SK-N-SH treated with all-trans-retinoic acid at 6 μM for 48 hours (cell line): ENCODE results near the gene SEMG1.

ENCODE experiments used
- ATAC-seq: fragments of 200-7000 bp; cut with Tn5 transposase; 3 replicates; pipeline ENCODE4 v1.9.1; 2020; ENCODE audit warnings: mild to moderate bottlenecking, moderate library complexity
- ARNTL ChIP-seq: fragments of 450-650 bp; formaldehyde crosslinking; IDR thresholded peaks from 2 replicates; pipeline ENCODE4 v1.5.0; 2020; ENCODE audit warnings: low read depth, mild to moderate bottlenecking, moderate library complexity, borderline replicate concordance
- BACH2 ChIP-seq: fragments of 250-450 bp; sonication (Bioruptor Pico); IDR thresholded peaks from 2 replicates; pipeline ENCODE4 v1.9.0; 2021; ENCODE audit warnings: mild to moderate bottlenecking, borderline replicate concordance
- CSDC2 ChIP-seq: fragments of 250-450 bp; sonication (Bioruptor Pico); IDR thresholded peaks from 2 replicates; pipeline ENCODE4 v1.5.0; 2020; ENCODE audit warnings: mild to moderate bottlenecking, moderate library complexity
- ESRRG ChIP-seq: fragments of 250-450 bp; sonication (Bioruptor Pico); IDR thresholded peaks from 2 replicates; pipeline ENCODE4 v1.6.1; 2021; ENCODE audit warnings: mild to moderate bottlenecking
- GLIS3 ChIP-seq: fragments of 250-450 bp; sonication (Bioruptor Pico); IDR thresholded peaks from 2 replicates; pipeline ENCODE4 v1.5.0; 2020; ENCODE audit warnings: mild to moderate bottlenecking, moderate library complexity
- OSR1 ChIP-seq: fragments of 250-450 bp; sonication (Bioruptor Pico); IDR thresholded peaks from 2 replicates; pipeline ENCODE4 v1.8.0; 2022; ENCODE audit warnings: moderate library complexity, mild to moderate bottlenecking, inconsistent platforms
- PATZ1 ChIP-seq: fragments of 250-450 bp; sonication (Bioruptor Pico); IDR thresholded peaks from 2 replicates; pipeline ENCODE4 v1.8.0; 2020; ENCODE audit warnings: mild to moderate bottlenecking, moderate library complexity, borderline replicate concordance
- PPARA ChIP-seq: fragments of 250-450 bp; sonication (Bioruptor Pico); IDR thresholded peaks from 2 replicates; pipeline ENCODE4 v1.5.0; 2020; ENCODE audit warnings: mild to moderate bottlenecking, borderline replicate concordance
- RARB ChIP-seq: fragments of 250-450 bp; sonication (Bioruptor Pico); IDR thresholded peaks from 2 replicates; pipeline ENCODE4 v1.8.0; 2021; ENCODE audit warnings: mild to moderate bottlenecking, moderate library complexity
- TCF4 ChIP-seq: fragments of 250-450 bp; sonication (Bioruptor Pico); IDR thresholded peaks from 2 replicates; pipeline ENCODE4 v1.8.0; 2021; ENCODE audit warnings: mild to moderate bottlenecking, moderate library complexity, borderline replicate concordance
- TSHZ2 ChIP-seq: fragments of 250-450 bp; sonication (Bioruptor Pico); IDR thresholded peaks from 2 replicates; pipeline ENCODE4 v1.5.0; 2020; ENCODE audit warnings: mild to moderate bottlenecking, moderate library complexity
- ZC3H10 ChIP-seq: fragments of 250-450 bp; sonication (Bioruptor Pico); IDR thresholded peaks from 2 replicates; pipeline ENCODE4 v1.5.1; 2021; ENCODE audit warnings: mild to moderate bottlenecking, moderate library complexity
- ZFP3 ChIP-seq: fragments of 250-450 bp; sonication (Bioruptor Pico); IDR thresholded peaks from 2 replicates; pipeline ENCODE4 v1.5.0; 2020; ENCODE audit warnings: mild to moderate bottlenecking, moderate library complexity
- ZFP30 ChIP-seq: fragments of 450-650 bp; formaldehyde crosslinking; IDR thresholded peaks from 2 replicates; pipeline ENCODE4 v1.5.0; 2022; ENCODE audit warnings: mild to moderate bottlenecking, moderate library complexity
- TF ChIP-seq, protein P1 (sequence below): fragments of 250-450 bp; sonication (Bioruptor Pico); IDR thresholded peaks from 2 replicates; pipeline ENCODE4 v1.5.1; 2020; ENCODE audit warnings: low read depth, mild to moderate bottlenecking, moderate library complexity
- TF ChIP-seq, protein P2 (sequence below): fragments of 250-450 bp; sonication (Bioruptor Pico); IDR thresholded peaks from 2 replicates; pipeline ENCODE4 v1.5.1; 2021; ENCODE audit warnings: mild to moderate bottlenecking, moderate library complexity
- TF ChIP-seq, protein P3 (sequence below): fragments of 250-450 bp; sonication (Bioruptor Pico); IDR thresholded peaks from 2 replicates; pipeline ENCODE4 v1.8.0; 2021; ENCODE audit warnings: low read depth, mild to moderate bottlenecking, moderate library complexity, borderline replicate concordance

SEMG1 gene

DNA sequence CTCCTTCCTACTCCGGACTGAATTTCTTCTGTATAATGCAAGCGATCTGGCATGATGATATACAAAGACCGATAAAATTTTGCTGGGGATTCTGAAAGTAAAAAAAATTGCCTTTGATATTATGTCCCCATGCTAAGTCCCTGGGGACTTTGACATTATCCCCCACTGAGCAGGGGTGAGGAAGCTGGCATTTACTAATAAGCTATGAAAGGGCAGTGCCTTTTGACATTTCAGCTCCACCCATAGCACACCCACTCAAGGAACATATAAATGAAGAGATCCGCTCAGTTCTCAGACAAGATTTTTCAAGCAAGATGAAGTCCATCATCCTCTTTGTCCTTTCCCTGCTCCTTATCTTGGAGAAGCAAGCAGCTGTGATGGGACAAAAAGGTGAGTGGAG is 14.2 kb downstream of the SEMG1 start, which contains the start of gene SEMG2:
SEMG2 (plus strand) TSS at position 298 of the 400 bp plus-strand sequence; CDS start at position 315, 17 bp downstream.
- TF ChIP-seq ZFP30 (no peak), BACH2 (CRISPR knock-in tag) (no peak), PATZ1 (no peak), ZC3H10 (no peak), CSDC2 (no peak), OSR1 (no peak), RARB (CRISPR knock-in tag) (no peak), TSHZ2 (CRISPR knock-in tag) (no peak), GLIS3 (CRISPR knock-in tag) (no peak)
- TF ChIP-seq, protein P1, sequence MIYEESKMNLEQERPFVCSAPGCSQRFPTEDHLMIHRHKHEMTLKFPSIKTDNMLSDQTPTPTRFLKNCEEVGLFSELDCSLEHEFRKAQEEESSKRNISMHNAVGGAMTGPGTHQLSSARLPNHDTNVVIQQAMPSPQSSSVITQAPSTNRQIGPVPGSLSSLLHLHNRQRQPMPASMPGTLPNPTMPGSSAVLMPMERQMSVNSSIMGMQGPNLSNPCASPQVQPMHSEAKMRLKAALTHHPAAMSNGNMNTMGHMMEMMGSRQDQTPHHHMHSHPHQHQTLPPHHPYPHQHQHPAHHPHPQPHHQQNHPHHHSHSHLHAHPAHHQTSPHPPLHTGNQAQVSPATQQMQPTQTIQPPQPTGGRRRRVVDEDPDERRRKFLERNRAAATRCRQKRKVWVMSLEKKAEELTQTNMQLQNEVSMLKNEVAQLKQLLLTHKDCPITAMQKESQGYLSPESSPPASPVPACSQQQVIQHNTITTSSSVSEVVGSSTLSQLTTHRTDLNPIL (CRISPR knock-in tag): no peak
- TF ChIP-seq, all 23 proteins: peak for 0
- ATAC-seq: no peak

DNA sequence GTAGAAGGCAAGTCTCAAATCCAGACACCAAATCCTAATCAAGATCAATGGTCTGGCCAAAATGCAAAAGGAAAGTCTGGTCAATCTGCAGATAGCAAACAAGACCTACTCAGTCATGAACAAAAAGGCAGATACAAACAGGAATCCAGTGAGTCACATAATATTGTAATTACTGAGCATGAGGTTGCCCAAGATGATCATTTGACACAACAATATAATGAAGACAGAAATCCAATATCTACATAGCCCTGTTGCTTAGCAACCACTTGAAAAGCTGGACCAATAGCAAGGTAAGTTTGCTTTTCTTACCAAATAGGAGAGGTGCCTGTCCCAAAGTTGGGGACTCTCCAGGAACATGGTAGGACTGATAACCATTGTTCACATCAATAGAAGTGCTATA is 16.3 kb downstream of the SEMG1 start:
- TF ChIP-seq TCF4 (CRISPR knock-in tag) (no peak), PATZ1 (no peak), ZC3H10 (no peak)
- TF ChIP-seq, all 23 proteins: peak for 0
- ATAC-seq: no peak

GRCh38 chr20:45226287-45226686 is 19.5 kb downstream of the SEMG1 start:
- TF ChIP-seq CSDC2 (no peak), TCF4 (CRISPR knock-in tag) (no peak), ESRRG (CRISPR knock-in tag) (no peak), ARNTL (CRISPR knock-in tag) (no peak), ZC3H10 (no peak), PPARA (CRISPR knock-in tag) (no peak), OSR1 (no peak), ZFP3 (CRISPR knock-in tag) (no peak), PATZ1 (no peak), RARB (CRISPR knock-in tag) (no peak)
- TF ChIP-seq, protein P1 (CRISPR knock-in tag): no peak
- TF ChIP-seq, protein P2, sequence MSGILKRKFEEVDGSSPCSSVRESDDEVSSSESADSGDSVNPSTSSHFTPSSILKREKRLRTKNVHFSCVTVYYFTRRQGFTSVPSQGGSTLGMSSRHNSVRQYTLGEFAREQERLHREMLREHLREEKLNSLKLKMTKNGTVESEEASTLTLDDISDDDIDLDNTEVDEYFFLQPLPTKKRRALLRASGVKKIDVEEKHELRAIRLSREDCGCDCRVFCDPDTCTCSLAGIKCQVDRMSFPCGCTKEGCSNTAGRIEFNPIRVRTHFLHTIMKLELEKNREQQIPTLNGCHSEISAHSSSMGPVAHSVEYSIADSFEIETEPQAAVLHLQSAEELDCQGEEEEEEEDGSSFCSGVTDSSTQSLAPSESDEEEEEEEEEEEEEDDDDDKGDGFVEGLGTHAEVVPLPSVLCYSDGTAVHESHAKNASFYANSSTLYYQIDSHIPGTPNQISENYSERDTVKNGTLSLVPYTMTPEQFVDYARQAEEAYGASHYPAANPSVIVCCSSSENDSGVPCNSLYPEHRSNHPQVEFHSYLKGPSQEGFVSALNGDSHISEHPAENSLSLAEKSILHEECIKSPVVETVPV: no peak
- TF ChIP-seq, protein P3, sequence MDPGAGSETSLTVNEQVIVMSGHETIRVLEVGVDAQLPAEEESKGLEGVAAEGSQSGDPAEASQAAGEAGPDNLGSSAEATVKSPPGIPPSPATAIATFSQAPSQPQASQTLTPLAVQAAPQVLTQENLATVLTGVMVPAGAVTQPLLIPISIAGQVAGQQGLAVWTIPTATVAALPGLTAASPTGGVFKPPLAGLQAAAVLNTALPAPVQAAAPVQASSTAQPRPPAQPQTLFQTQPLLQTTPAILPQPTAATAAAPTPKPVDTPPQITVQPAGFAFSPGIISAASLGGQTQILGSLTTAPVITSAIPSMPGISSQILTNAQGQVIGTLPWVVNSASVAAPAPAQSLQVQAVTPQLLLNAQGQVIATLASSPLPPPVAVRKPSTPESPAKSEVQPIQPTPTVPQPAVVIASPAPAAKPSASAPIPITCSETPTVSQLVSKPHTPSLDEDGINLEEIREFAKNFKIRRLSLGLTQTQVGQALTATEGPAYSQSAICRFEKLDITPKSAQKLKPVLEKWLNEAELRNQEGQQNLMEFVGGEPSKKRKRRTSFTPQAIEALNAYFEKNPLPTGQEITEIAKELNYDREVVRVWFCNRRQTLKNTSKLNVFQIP (CRISPR knock-in tag): no peak
- TF ChIP-seq, all 23 proteins: peak for 0
- ATAC-seq: no peak
